Measurements from ENCODE around the gene PPP4R3A. TPM values are rescaled to one million over a fixed set of nuclear protein-coding genes. Genes with fewer than 3 reads are reported as not detected.

Gene PPP4R3A
- total and polyA plus RNA-seq, 10 of the 15 experiments (the other 5 are each of a cell fraction or from before 2014, with no cell fraction given), result 19.4 to 97.8 (median 62.9) TPM

DNA sequence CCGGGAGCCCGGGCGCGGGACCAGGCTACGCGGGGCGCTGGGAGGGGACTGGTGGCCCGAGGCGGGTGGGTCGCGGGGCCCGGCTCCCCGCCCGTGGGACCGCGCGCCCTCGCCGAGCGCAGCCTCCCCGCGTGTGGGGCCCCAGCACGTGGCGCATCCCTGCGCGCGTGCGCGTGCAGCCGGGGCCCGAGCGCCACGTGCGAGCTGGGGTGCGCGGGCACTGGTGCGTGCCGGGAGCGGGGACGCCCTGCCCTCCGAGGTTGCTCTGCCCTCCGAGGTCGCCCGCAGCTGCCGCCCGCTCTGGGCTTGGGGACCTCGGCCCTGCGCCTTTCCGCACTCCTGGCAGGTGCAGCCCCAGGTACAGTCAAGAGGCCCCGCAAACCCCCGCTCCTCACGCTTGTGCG is 92.1 kb downstream of the PPP4R3A start (continued):
- no peak for TF ChIP-seq ZNF592 (IDR thresholded peaks at IDR 0.05)
- TF ChIP-seq TCF7 (IDR thresholded peaks at IDR 0.05; ENCODE audit: borderline replicate concordance), result no peak
- TF ChIP-seq NBN (IDR thresholded peaks at IDR 0.05), result no peak
- TF ChIP-seq USF1 (IDR thresholded peaks at IDR 0.05; ENCODE audit: borderline replicate concordance, extremely low read length, insufficient read depth, low read depth, low read length), result peak; percentile 81
- 0 out of 2 replicates have a peak, but pooled peaks have one; percentile 29 for TF ChIP-seq ATF3 (IDR thresholded peaks at IDR 0.05; ENCODE audit: borderline replicate concordance, extremely low read depth, low read depth, low read length)
- no peak for TF ChIP-seq NFXL1 (IDR thresholded peaks at IDR 0.05; ENCODE audit: borderline replicate concordance)
- TF ChIP-seq, protein P1, sequence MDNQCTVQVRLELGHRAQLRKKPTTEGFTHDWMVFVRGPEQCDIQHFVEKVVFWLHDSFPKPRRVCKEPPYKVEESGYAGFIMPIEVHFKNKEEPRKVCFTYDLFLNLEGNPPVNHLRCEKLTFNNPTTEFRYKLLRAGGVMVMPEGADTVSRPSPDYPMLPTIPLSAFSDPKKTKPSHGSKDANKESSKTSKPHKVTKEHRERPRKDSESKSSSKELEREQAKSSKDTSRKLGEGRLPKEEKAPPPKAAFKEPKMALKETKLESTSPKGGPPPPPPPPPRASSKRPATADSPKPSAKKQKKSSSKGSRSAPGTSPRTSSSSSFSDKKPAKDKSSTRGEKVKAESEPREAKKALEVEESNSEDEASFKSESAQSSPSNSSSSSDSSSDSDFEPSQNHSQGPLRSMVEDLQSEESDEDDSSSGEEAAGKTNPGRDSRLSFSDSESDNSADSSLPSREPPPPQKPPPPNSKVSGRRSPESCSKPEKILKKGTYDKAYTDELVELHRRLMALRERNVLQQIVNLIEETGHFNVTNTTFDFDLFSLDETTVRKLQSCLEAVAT (IDR thresholded peaks at IDR 0.05), result no peak
- TF ChIP-seq NR2C2 (IDR thresholded peaks at IDR 0.05; ENCODE audit: borderline replicate concordance, control insufficient read depth, insufficient read length, low read depth), result no peak
- TF ChIP-seq MXI1 (IDR thresholded peaks at IDR 0.05; ENCODE audit: low read depth, low read length), result peak; percentile 95
- no peak for TF ChIP-seq CHD4 (IDR thresholded peaks at IDR 0.05)
- TF ChIP-seq ATF7 (IDR thresholded peaks at IDR 0.05; ENCODE audit: low read depth), result no peak
- TF ChIP-seq RAD21 (IDR thresholded peaks at IDR 0.05; ENCODE audit: insufficient read depth, low read depth, low read length), result no peak
- TF ChIP-seq RBBP5 (conservative IDR thresholded peaks at IDR 0.05), result no peak
- TF ChIP-seq, protein P2, sequence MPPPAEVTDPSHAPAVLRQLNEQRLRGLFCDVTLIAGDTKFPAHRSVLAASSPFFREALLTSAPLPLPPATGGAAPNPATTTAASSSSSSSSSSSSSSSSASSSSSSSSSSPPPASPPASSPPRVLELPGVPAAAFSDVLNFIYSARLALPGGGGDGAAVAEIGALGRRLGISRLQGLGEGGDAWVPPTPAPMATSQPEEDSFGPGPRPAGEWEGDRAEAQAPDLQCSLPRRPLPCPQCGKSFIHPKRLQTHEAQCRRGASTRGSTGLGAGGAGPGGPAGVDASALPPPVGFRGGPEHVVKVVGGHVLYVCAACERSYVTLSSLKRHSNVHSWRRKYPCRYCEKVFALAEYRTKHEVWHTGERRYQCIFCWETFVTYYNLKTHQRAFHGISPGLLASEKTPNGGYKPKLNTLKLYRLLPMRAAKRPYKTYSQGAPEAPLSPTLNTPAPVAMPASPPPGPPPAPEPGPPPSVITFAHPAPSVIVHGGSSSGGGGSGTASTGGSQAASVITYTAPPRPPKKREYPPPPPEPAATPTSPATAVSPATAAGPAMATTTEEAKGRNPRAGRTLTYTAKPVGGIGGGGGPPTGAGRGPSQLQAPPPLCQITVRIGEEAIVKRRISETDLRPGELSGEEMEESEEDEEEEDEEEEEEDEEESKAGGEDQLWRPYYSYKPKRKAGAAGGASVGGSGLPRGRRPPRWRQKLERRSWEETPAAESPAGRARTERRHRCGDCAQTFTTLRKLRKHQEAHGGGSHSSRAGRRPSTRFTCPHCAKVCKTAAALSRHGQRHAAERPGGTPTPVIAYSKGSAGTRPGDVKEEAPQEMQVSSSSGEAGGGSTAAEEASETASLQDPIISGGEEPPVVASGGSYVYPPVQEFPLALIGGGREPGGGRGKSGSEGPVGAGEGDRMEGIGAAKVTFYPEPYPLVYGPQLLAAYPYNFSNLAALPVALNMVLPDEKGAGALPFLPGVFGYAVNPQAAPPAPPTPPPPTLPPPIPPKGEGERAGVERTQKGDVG (CRISPR knock-in tag; IDR thresholded peaks at IDR 0.05), result no peak
- no peak for TF ChIP-seq POU2F2 (IDR thresholded peaks at IDR 0.05; ENCODE audit: borderline replicate concordance, low read depth, low read length)
- TF ChIP-seq, protein P3, sequence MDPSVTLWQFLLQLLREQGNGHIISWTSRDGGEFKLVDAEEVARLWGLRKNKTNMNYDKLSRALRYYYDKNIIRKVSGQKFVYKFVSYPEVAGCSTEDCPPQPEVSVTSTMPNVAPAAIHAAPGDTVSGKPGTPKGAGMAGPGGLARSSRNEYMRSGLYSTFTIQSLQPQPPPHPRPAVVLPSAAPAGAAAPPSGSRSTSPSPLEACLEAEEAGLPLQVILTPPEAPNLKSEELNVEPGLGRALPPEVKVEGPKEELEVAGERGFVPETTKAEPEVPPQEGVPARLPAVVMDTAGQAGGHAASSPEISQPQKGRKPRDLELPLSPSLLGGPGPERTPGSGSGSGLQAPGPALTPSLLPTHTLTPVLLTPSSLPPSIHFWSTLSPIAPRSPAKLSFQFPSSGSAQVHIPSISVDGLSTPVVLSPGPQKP (IDR thresholded peaks at IDR 0.05; ENCODE audit: low read depth, low read length), result no peak
- peak; percentile 73; the same call in 1 of the 2 replicates for TF ChIP-seq NR2F1 (conservative IDR thresholded peaks at IDR 0.05)
- no peak for TF ChIP-seq NFYA (IDR thresholded peaks at IDR 0.05; ENCODE audit: borderline replicate concordance, low read depth, low read length)
- TF ChIP-seq EZH2 (IDR thresholded peaks at IDR 0.05; ENCODE audit: borderline replicate concordance, control insufficient read depth, low read depth, low read length), result no peak

Data from GM12878 (cell line).